Endodermal cell (in vitro differentiated cells): ENCODE results near the gene CLIP2. TPM values are rescaled to one million over a fixed set of nuclear protein-coding genes. Genes with fewer than 3 reads are reported as not detected.

Experiments used
- DNase-seq: peaks from one replicate; pipeline ENCODE4 v3.0.0-alpha.2; 2017
- H3K27ac ChIP-seq: 2 replicates; pipeline ENCODE4 v1.5.1; 2013; ENCODE audit warnings: mild to moderate bottlenecking, low read depth, low read length, moderate library complexity
- H3K27me3 ChIP-seq: 2 replicates; pipeline ENCODE4 v1.6.1; 2013; ENCODE audit warnings: mild to moderate bottlenecking, low read length, moderate library complexity; ENCODE audit not compliant: insufficient read depth, control insufficient read depth, poor library complexity, severe bottlenecking
- H3K36me3 ChIP-seq: 2 replicates; pipeline ENCODE4 v1.7.0; 2013; ENCODE audit warnings: mild to moderate bottlenecking, low read length, moderate library complexity; ENCODE audit not compliant: control insufficient read depth, insufficient read depth
- H3K4me1 ChIP-seq: one replicate; pipeline ENCODE4 v1.7.0; 2013; ENCODE audit warnings: low read length; ENCODE audit not compliant: control insufficient read depth, insufficient read depth
- H3K4me3 ChIP-seq: 2 replicates; pipeline ENCODE4 v1.5.1; 2013; ENCODE audit warnings: mild to moderate bottlenecking, low read length, moderate library complexity
- H3K9ac ChIP-seq: 2 replicates; pipeline ENCODE4 v1.6.1; 2013; ENCODE audit warnings: mild to moderate bottlenecking, low read length, moderate library complexity; ENCODE audit not compliant: poor library complexity, severe bottlenecking; ENCODE audit errors: extremely low read depth
- H3K9me3 ChIP-seq: 2 replicates; pipeline ENCODE4 v1.6.1; 2013; ENCODE audit warnings: mild to moderate bottlenecking, low read length, moderate library complexity; ENCODE audit not compliant: control insufficient read depth
- H3K27ac Mint-ChIP-seq: 2 replicates; pipeline ENCODE4 v1.8.0; 2020; ENCODE audit warnings: mixed read lengths
- H3K27me3 Mint-ChIP-seq: 2 replicates; pipeline ENCODE4 v1.8.0; 2021; ENCODE audit warnings: mild to moderate bottlenecking, mixed read lengths; ENCODE audit not compliant: insufficient read depth
- H3K36me3 Mint-ChIP-seq: 2 replicates; pipeline ENCODE4 v1.8.0; 2020; ENCODE audit warnings: low read depth, mixed read lengths
- H3K4me1 Mint-ChIP-seq: 2 replicates; pipeline ENCODE4 v1.8.0; 2020; ENCODE audit warnings: mixed read lengths
- H3K4me3 Mint-ChIP-seq: 2 replicates; pipeline ENCODE4 v1.8.0; 2020; ENCODE audit warnings: mild to moderate bottlenecking, moderate library complexity, mixed read lengths
- H3K9me3 Mint-ChIP-seq: 2 replicates; pipeline ENCODE4 v1.8.0; 2020; ENCODE audit warnings: mild to moderate bottlenecking, mixed read lengths
- CTCF ChIP-seq: fragments of 200-600 bp; sonication (generic); conservative IDR thresholded peaks from 2 replicates; pipeline ENCODE4 v1.5.0; 2021; ENCODE audit warnings: antibody characterized with exemption, mild to moderate bottlenecking
- WGBS, 2 experiments: methylation state at CpG; one replicate each; pipeline versions ENCODE4 v1.1.5 to v1.1.7; 2013; ENCODE audit warnings: missing lambda C conversion rate in 2 of 2, mixed read lengths in 1 of 2; ENCODE audit not compliant: insufficient coverage in 1 of 2, insufficient read length in 1 of 2; 5-methylcytosine and 5-hydroxymethylcytosine counted together
- total RNA-seq, 2 donors: library from RNA; stranded (reverse); fragmentation: NEBNext Ultra II Directional in 1 of 2; extraction: Animal tissue kit (Norgen Biotek cat#: 25700) in 1 of 2; gene quantifications; 2 replicates in 1 of 2; 3 replicates in 1 of 2; pipeline ENCODE4 v1.2.1, GENCODE V29; 2021

CLIP2 gene
- total RNA-seq, 2 donors from 2014 or later, result 44.3 to 57.2 TPM

- Mint-ChIP-seq H3K9me3 (no peaks in the 10 kb centered on the region), H3K27ac (no peak overlapping the region), H3K27me3 (no peaks in the 10 kb centered on the region), H3K4me3 (no peak overlapping the region), H3K4me1 (no peaks in the 10 kb centered on the region), H3K36me3 (peaks cover 40% of the 10 kb centered on the region)
- WGBS, 2 experiments, result 86 to 89% methylated on average over 3 to 12 of the region's 12 CpGs
- Histone ChIP-seq H3K9ac (no peak overlapping the region), H3K4me3 (no peak overlapping the region), H3K9me3 (no peaks in the 10 kb centered on the region), H3K27ac (peak overlapping the region; percentile 60), H3K36me3 (peaks cover 25% of the 10 kb centered on the region), H3K4me1 (no peaks in the 10 kb centered on the region), H3K27me3 (no peaks in the 10 kb centered on the region)
- no peak for DNase-seq
- TF ChIP-seq CTCF, result no peak
These were observed 35.5 kb downstream of the CLIP2 start for GRCh38 chr7:74324531-74325209.

GRCh38 chr7:74325210-74325565, 36.0 kb downstream of the CLIP2 start:
- H3K9me3 Mint-ChIP-seq, result no peaks in the 10 kb centered on the region
- H3K4me1 ChIP-seq, result no peaks in the 10 kb centered on the region
- no peaks in the 10 kb centered on the region for H3K4me1 Mint-ChIP-seq
- no peaks in the 10 kb centered on the region for H3K27me3 Mint-ChIP-seq
- H3K9ac ChIP-seq, result no peak overlapping the region
- H3K9me3 ChIP-seq, result no peaks in the 10 kb centered on the region
- H3K4me3 ChIP-seq, result no peak overlapping the region
- TF ChIP-seq CTCF, result no peak
- no peaks in the 10 kb centered on the region for H3K27me3 ChIP-seq
- no peak overlapping the region for H3K4me3 Mint-ChIP-seq
- no peak for DNase-seq
- peaks cover 38% of the 10 kb centered on the region for H3K36me3 Mint-ChIP-seq
- 67 to 84% methylated on average over 3 to 9 of the region's 9 CpGs for WGBS, 2 experiments
- H3K36me3 ChIP-seq, result peaks cover 25% of the 10 kb centered on the region
- H3K27ac ChIP-seq, result no peak overlapping the region
- no peak overlapping the region for H3K27ac Mint-ChIP-seq

GRCh38 chr7:74329225-74329624, 40.0 kb downstream of the CLIP2 start:
- TF ChIP-seq CTCF, result no peak
- Histone ChIP-seq H3K36me3 (peaks cover 17% of the 10 kb centered on the region), H3K27me3 (no peaks in the 10 kb centered on the region), H3K4me1 (no peaks in the 10 kb centered on the region), H3K4me3 (no peak overlapping the region), H3K9ac (no peak overlapping the region), H3K9me3 (no peaks in the 10 kb centered on the region), H3K27ac (no peak overlapping the region)
- peaks cover 47% of the 10 kb centered on the region for H3K36me3 Mint-ChIP-seq
- no peaks in the 10 kb centered on the region for H3K9me3 Mint-ChIP-seq
- no peaks in the 10 kb centered on the region for H3K4me1 Mint-ChIP-seq
- no peak overlapping the region for H3K27ac Mint-ChIP-seq
- WGBS, 2 experiments, result 91 to 95% methylated on average over 7 of the region's 7 CpGs
- no peaks in the 10 kb centered on the region for H3K27me3 Mint-ChIP-seq
- no peak overlapping the region for H3K4me3 Mint-ChIP-seq
- DNase-seq, result no peak
